ENCODE measurements around the gene ENO2.
"Not testable (repeated sequence)": the region's sequence is repeated elsewhere in the genome, so short reads cannot be mapped to it uniquely, and the experiment has no call there.

The ENO2 gene

GRCh38 chr12:6914246-6914946, at the start of gene ENO2:
Gene ENO2 (plus strand): TSS chr12:6914580. CDS start chr12:6915833, 1,253 bp downstream.
- DNase-seq (ENCODE audit: low read depth in 2 of 2), result peak; percentile 60 to 62

DNA sequence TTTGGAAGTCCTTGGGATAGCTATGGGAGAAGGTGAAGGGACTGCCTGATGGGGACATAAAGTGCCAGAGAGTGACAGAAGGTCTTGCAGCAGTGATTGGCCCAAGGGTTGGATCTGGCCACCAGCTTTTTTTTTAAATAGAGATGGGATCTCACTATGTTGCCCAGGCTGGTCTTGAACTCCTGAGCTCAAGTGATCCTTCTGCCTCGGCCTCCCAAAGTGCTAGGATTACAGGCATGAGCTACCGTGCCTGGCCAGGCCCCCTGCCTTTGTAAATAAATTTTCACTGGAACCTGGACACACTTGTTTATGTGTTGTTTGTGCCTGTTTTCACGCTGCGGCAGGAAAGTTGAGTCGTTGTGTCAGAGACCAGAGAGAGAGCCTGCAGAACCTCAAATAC, 49.1 kb upstream of the ENO2 start:
- not testable (repeated sequence) for DNase-seq (ENCODE audit: low read depth in 2 of 2)

DNA sequence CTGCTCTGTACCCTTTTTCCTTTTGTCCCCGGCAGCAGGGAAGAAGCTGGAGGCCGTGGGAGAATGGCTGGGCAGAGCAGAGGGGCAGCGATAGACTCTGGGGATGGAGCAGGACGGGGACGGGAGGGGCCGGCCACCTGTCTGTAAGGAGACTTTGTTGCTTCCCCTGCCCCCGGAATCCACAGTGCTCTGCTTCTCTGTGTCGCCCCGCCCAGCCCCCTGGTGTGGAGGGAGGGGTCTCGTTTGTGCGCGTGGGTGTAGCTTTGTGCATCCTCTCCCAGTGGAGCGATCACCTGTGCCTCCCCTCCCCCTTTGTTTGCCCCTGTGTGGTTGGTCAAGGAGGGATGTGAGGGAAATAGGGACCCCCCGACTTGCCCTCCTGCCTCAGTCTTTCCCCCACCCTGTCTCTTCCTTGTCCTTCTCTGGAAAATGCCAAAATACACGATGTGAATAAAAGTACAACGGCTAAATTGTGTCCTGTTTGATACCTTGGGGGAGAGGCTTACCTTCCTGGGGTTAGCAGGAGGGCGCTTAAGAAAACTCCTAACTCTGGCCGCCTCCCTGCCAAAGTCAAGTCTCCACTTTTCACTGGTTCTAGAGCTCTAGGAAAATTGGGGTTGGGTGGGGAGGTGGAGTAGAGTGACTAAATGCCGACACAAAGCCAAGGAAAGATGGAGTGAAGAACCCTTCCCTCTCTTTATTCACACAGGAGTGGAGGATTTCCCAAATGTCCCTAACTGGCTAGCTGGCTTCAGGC, 48.0 kb upstream of the ENO2 start:
- DNase-seq (ENCODE audit: low read depth in 2 of 2), result no peak

DNA sequence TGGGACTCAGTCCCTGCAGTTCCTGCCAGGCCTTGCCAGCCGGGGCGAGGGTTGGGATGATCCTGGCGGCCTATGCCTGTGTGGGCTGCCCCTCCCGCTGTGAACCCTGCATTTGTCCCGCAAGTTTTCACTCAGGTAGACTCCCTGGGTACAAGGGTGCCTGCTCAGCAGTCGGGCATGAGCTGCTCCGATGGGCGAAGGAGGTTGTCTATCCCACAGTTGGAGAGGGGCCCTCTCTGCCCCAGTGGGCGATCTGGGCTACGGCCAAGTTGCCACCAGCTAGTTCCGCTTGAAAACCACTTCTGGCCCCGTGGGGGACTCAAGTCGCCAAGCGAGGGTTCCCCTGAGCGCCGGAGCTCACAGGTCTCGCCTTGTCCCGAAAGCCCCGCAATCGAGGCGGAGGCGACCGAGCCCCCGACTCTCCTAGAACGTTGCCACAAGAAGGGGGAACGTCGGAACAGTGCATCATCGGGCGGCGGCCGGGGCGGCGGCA, 47.4 kb upstream of the ENO2 start:
- DNase-seq (ENCODE audit: low read depth in 2 of 2), result no peak

DNA sequence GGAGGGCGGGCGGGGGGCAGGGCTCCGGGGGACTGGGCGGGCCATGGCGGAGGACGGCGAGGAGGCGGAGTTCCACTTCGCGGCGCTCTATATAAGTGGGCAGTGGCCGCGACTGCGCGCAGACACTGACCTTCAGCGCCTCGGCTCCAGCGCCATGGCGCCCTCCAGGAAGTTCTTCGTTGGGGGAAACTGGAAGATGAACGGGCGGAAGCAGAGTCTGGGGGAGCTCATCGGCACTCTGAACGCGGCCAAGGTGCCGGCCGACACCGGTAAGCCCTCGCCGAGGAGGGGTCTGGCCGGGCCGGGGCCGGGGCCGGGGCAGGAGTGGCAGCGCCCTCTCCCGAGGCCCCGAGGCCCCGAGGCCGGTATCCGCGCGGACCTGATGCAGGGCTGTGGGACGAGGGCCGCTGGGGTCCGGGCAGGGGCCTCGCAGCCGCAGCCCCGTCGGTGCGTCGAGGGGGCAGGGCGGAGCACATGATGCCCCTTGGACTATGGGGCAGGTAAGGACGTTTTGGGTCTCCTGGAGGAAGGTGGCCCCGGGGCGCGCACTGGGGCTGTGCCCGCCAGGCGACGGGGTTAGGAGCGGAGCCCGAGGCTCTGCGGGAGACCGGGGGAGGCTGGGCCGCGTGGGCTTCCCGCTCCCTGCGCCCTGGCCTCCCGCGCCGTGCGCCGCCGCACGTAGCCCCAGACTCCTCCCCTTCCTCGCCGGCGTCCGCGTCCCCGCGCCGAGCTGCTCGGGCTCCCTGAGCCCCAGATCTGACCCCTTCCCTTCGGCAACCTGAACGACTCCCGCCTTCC, 46.8 kb upstream of the ENO2 start, which contains the start of gene TPI1:
Gene TPI1 (plus strand): TSS at position 119 of the 798 bp plus-strand sequence. CDS start 36 bp downstream, at position 155.
- DNase-seq (ENCODE audit: low read depth in 2 of 2), result peak; percentile 57 to 60

DNA sequence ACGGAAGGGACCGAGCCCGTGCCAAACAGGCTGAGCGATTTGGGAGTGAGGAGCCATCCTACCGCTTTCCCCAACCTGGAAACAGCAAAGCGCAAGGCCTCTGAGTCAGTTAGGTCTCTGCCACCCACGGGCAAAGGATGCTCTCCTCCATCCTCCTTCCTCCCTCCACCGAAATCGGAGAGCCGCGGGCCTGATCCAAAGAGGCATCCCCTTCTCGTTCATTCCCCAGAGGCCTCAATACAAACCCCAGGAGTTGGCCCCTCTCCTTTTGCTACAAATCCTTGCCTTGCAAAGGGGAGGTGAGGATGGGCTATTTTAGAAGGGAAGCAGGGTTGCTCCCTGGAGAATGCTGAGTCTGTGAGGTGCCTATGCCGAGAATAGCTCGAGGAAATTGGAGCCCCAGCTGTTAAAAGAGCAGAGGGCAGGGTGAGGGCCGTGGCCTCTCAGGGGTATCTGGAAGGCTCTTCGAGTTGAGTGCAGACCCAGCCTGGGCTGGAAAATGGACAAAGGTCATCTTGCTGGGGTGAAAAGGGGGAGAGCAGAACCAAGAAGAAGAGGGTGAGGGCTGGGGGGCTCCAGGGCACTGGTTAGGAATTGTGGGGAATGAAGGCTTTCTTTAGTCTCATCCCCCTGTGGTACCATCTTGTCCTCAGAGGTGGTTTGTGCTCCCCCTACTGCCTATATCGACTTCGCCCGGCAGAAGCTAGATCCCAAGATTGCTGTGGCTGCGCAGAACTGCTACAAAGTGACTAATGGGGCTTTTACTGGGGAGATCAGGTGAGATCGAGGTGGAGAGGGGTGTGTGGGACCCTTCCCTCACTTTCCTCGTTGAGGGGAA, 46.0 kb upstream of the ENO2 start:
- no peak for DNase-seq (ENCODE audit: low read depth in 2 of 2)

GRCh38 chr12:6869049-6870021, 45.0 kb upstream of the ENO2 start:
- DNase-seq (ENCODE audit: low read depth in 2 of 2), result peak; percentile 67 to 84

GRCh38 chr12:6870304-6870703, 44.1 kb upstream of the ENO2 start:
- DNase-seq (ENCODE audit: low read depth in 2 of 2), result not testable (repeated sequence)

GRCh38 chr12:6871052-6871957, 43.1 kb upstream of the ENO2 start:
- no peak for DNase-seq (ENCODE audit: low read depth in 2 of 2)

GRCh38 chr12:6872073-6873048, 42.0 kb upstream of the ENO2 start:
- DNase-seq (ENCODE audit: low read depth in 2 of 2), result peak; percentile 66 to 74

GRCh38 chr12:6873094-6874014, 41.0 kb upstream of the ENO2 start, which contains the start of gene SPSB2:
Gene SPSB2 (minus strand): TSS chr12:6873303. CDS start chr12:6872901, 402 bp downstream.
- peak; percentile 97 to 98 for DNase-seq (ENCODE audit: low read depth in 2 of 2)

DNA sequence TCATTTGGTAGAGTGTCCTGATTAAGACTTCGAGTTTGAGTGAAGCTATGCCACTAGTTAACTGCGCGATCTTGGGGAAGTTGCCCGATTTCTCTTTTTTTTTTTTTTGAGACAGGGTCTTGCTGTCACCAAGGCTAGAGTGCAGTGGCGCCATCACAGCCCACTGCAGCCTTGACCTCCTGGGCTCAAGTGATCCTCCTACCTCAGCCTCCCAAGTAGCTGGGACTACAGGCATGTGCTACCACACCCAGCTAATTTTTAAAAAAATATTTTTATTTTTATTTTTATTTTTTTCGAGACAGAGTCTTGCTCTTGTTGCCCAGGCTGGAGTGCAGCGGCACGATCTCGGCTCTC, 40.4 kb upstream of the ENO2 start:
- DNase-seq (ENCODE audit: low read depth in 2 of 2), result not testable (repeated sequence)

DNA sequence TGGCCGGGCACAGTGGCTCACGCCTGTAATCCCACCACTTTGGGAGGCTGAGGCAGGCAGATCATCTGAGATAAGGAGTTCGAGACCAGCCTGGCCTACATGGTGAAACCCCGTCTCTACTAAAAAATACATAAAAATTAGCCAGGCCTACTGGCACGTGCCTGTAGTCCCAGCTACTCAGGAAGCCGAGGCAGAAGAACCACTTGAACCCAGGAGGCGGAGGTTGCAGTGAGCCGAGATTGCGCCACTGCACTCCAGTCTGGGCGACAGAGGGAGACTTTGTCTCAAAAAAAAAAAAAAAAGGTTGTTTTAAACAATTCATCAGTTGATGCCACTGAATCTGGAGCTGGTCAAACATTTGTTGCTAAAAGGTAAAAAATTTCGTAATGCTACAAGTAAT, 34.6 kb upstream of the ENO2 start:
- not testable (repeated sequence) for DNase-seq (ENCODE audit: low read depth in 2 of 2)

- DNase-seq (ENCODE audit: low read depth in 2 of 2), result no peak
These were observed 31.1 kb upstream of the ENO2 start for GRCh38 chr12:6883252-6883651.

- no peak for DNase-seq (ENCODE audit: low read depth in 2 of 2)
These were observed 30.7 kb upstream of the ENO2 start for GRCh38 chr12:6883683-6884082.

GRCh38 chr12:6884539-6884938, 29.8 kb upstream of the ENO2 start:
- DNase-seq (ENCODE audit: low read depth in 2 of 2), result no peak
